Hematopoietic multipotent progenitor cell treated with erythropoietin and hydrocortisone succinate and interleukin-3 and kit ligand, for 8 days (in vitro differentiated cells): Measurements from ENCODE around the gene MICALL1.
A peak's percentile ranks its signal among the peaks of the same experiment; 100 is the strongest.

Source experiments
- DNase-seq: peaks from one replicate; pipeline ENCODE4 v3.0.0-alpha.2; 2015

MICALL1 gene, protein sequence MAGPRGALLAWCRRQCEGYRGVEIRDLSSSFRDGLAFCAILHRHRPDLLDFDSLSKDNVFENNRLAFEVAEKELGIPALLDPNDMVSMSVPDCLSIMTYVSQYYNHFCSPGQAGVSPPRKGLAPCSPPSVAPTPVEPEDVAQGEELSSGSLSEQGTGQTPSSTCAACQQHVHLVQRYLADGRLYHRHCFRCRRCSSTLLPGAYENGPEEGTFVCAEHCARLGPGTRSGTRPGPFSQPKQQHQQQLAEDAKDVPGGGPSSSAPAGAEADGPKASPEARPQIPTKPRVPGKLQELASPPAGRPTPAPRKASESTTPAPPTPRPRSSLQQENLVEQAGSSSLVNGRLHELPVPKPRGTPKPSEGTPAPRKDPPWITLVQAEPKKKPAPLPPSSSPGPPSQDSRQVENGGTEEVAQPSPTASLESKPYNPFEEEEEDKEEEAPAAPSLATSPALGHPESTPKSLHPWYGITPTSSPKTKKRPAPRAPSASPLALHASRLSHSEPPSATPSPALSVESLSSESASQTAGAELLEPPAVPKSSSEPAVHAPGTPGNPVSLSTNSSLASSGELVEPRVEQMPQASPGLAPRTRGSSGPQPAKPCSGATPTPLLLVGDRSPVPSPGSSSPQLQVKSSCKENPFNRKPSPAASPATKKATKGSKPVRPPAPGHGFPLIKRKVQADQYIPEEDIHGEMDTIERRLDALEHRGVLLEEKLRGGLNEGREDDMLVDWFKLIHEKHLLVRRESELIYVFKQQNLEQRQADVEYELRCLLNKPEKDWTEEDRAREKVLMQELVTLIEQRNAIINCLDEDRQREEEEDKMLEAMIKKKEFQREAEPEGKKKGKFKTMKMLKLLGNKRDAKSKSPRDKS

DNA sequence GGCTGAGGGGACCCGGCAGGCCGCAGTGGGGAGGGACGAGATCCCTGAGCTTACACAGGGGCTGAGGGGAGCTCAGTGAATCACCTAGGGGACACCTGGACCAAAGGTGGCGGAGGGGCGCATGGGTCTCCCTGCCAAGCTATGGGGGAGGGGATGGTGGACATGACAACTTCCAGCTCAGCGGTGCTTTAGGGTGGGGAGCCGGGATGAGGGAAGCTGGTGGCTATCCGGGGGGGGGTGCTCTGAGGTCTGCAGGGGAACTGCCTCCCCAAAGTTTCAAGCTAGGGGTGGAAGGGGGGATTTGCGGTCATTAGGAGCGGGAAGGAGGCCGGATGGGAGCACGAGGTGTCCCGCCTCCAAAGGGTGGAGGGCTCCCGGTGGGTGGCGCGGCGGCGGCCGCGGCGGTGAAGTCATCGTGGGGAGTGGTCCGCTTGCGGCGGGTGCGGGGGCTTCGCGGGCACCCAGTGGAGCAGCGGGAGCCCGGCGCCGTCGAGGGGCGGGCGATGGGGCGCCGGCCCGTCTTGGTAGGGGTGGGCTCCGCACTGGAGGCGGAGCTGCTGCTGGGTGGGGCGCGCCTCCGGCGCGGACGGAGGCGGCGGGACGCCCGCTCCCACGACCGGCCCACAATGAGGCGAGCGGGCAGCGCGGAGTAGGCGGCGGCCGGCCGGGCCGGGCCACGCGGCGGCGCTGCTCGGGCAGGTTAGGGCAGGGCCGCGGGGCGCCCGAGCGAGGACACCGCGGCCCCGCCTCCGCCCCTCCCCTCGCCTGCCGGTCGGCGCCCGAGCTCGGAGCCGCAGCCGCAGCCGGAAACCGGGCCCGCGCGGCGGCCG lies at the start of gene MICALL1:
Gene MICALL1, plus strand, starts transcription at position 764 of the 830 bp plus-strand sequence. CDS start 126 bp downstream, outside the sequence.
- peak; percentile 60 for DNase-seq

DNA sequence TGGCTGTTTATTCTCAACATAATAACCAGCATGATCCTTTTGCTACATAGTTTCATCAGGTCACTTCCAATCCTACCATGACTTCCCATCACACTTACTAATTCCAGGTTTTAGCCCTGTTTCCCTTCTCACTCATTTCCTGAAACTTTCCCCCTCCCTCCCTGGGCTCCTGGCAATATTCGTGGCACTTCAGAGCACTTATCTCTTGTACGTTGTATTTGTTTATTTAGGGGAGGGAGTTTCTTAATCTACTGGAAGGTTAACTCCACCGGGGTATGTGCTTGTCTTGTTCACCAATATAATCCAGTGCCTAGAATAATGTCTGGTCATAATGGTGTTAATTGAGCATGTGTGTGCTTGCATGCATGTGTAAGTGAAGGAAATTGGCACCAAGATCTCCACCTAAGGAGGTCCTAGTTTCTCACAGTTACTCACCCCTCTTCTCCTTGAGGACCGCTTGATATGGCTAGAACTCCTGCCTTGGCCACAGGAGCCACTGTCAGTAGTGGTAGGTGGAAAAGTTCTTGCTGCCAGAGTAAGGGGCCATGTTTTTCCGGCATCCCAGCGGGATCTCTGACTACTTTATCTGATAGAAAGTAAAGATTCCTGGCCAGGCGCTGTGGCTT lies 45.2 kb upstream of the MICALL1 start:
- DNase-seq = no peak

DNA sequence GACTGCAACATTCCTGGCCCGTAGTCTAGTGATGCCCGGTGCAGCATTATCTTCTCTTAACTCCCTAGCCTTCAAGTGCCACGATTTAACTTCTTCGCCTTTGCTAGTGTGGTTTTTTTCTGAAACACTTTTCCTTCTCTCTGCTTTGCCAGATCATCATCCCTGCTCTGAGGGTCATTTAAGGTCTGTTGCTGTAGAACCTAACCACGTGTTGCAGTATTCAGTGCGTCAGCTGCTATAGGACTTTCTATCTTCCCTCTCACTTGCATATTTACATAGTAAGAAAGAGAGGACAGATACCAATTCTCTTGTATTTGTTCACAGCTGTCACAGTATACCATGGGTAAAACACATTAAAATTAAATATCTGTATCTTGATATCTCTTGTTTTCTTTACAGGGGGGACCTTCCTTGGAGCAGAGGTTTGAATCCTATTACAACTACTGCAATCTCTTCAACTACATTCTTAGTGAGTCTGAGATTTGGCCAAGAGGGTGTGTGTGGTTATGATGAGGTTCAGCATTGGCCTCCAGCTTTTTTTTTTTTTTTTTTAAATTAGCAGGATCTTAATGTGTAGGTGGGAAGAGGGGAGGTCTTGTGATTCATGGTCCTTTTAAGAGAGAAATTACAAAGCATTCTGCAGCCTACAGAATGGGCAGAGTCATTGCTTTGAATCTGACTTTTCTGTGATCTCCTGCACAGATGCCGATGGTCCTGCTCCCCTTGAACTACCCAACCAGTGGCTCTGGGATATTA lies 43.3 kb upstream of the MICALL1 start:
- no peak for DNase-seq

DNA sequence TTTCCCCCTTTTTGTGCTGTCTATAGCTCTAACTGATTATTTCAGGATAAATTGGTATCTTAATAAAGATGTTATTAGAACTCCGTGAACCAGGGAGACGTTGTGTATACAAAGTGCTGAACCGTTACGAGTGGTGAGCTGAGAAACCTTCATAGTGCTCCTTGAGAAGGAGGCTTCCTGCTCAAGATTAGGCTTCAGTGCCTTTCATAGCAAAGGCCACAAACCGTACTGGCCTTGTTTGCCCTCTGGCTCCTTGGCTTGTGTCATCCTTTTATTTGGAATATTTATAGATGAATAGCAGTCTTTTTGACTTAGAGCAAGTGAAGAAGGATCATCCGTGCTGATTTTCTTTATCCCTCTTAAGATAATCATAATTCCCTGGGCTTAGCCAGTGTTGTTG lies 40.6 kb upstream of the MICALL1 start:
- no peak for DNase-seq

DNA sequence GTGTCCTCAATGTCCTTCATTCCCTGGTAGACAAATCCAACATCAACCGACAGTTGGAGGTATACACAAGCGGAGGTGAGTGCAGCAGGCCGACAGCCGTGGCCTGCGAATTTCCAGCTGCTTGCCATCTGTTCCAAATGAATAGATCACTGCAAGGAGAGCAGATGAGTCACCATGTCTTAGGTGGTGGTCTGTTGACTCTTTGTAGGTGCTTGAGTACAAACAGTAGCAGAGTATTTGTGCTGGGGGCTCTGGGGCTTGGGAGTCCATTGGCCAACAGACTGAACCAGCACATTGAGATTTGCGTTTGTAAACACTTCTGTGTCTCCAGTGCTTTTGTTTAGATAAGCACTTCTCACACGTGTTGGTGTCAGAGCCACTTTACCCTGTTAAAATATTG lies 35.8 kb upstream of the MICALL1 start:
- no peak for DNase-seq

DNA sequence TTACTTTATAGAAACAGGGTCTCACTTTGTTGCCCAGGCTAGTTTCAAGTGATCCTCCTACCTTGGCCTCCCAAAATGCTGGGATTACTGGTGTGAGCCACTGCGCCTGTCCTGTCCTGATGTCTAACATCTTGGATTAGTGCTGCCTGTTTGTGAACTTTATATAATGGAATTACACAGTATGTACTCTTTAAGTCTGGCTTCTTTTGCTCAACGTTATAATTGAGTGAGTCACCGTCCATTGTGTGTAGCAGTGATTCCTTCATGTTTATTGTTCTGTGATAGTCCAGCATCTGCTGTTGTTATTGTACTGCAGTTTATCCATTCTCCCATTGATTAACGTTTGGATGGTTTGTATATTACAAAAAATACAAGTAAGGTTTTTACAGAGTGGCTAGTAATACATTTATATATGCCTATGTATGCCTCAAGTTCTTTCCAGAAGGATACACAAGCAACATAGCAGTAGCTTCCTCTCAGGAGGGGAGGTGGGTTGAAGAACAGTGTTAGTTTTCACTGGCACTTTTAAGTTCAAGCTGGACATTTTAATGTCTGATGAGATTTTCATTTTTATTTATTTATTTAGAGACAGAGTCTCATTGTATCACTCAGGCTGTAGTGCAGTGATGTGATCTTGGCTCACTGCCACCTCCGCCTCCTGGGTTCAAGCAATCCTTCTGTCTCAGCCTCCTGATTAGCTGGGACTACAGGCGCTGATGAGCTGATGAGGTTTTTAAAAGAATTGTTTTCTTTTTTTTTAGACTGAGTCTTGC lies 25.2 kb upstream of the MICALL1 start:
- no peak for DNase-seq

DNA sequence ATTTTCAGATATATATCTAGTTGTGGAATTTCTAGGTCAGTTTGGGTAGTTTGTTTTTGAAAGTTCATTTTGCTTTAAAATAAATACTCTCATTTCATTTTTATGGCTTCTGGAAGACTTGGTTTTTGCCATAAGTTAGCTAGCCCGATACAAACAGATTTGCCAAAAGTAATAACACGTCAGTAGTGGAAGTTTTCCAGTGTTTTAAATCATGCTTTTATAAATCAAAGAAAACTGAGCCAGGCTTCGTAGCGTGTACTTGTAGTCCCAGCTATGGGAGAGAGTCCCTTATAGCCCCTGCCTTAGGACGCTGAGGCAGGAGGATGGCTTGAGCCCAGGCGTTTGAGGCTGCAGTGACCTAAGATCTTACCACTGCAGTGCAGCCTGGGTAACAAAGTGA lies 21.7 kb upstream of the MICALL1 start:
- no peak for DNase-seq

DNA sequence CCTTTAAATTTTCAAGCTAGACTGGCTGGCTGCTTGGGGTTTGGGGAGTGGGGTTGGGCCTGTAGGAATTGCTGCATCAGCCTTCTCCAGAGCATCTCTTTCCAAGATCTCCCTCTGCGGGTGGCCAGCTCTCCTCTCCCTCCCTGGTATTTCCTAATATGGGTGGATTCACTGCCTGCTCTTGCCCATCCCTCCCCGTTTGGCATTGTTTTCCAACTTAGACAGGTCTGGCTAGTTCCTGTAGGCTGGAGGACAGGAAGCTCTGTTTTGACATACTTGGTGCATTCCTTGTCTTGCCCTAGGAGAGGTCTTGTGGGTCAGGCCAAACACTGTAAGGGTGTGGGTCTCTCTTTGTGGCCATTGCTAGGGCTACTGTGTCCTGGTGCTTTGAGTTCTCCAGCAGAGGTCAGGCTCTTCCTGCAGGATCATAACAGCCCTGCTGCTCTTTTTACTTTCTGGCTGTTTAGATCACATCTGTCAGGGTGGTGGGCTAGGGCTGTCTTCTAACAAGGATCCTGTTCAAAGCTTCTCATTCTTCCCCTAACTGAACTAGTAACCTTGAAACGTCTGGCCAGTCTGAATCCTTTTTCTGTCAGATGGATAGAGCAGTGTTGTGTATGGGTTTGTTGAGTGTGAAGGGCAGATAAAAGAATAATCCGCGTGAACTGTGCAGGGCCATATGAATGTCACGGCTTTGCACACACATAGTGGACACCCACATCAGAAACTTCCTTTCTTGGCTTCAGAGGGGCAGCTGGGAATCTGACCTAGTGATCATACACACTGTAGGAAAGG lies 18.3 kb upstream of the MICALL1 start:
- no peak for DNase-seq

DNA sequence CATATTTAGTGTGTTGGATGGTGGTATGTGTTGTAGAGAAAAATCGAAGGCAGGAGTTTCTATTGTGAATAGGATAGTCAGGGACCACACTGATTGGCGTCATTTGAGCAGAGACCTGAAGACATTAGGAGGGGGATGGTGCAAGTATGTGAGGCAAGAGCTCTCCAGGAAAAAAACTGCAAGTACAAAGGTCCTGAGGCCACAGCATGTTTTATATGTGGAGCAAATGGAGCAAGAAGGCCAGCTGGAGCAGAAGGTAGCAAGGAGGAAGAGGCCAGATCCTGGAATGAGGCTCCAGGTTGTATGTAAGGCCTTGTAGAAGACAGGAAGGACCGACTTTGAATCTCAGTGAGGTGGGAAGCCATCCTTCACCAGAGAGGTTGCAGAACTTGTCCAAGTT lies 14.2 kb upstream of the MICALL1 start:
- no peak for DNase-seq

DNA sequence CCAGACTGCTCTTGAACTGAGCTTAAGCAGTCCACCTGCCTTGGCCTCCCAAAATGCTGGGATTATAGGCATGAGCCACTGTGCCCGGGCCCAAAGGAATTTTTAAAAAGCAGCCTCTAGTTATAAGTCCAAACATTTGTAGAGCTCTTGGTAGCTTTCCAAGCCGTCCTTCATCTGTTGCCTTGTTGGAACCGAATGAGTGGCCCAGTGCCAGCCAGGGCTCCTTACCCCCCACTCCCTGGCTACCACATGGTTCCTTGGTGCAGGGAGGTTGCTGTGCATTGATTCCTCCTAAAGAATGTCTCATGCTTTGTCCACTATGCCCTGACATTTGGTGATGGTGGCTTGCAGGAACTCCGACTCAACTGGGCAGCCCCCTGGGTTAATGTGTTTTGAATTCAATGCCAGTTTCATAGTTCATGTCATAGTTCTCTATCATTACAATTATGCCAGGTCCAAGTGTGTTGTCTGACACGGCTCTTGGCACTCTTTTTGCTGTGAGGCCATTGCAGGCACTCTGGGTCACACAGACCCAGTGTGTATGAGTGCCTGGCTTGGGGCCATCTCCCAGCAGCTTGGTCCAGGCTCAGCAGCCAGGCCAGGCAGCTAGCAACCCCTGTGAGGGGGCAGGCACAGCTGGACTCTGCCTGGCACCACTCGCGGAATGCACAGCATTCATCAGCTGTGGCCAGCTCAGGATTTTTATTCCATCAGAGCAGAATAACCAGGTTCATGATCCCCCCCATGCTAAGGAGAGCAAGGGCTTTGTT lies 13.3 kb upstream of the MICALL1 start:
- no peak for DNase-seq

DNA sequence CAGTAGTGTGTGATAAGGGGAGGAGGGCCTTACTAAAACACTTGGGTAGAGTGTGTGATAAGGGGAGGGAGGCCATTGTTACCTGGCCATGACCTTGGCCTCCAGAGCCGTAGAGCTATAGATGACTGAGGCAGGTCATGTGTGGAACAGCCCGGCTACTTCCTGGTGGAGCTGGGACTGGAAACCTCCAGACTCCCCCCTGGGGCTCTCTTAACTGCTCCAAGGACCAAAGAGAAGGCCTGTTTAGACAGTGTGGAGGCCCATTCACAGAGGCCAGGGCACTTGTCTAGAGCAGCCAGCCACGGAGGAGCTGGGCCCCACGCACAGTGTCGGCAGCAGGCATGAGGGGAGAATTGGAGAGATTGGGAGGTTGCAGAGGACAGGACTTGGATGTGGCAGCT lies 12.5 kb upstream of the MICALL1 start:
- no peak for DNase-seq

DNA sequence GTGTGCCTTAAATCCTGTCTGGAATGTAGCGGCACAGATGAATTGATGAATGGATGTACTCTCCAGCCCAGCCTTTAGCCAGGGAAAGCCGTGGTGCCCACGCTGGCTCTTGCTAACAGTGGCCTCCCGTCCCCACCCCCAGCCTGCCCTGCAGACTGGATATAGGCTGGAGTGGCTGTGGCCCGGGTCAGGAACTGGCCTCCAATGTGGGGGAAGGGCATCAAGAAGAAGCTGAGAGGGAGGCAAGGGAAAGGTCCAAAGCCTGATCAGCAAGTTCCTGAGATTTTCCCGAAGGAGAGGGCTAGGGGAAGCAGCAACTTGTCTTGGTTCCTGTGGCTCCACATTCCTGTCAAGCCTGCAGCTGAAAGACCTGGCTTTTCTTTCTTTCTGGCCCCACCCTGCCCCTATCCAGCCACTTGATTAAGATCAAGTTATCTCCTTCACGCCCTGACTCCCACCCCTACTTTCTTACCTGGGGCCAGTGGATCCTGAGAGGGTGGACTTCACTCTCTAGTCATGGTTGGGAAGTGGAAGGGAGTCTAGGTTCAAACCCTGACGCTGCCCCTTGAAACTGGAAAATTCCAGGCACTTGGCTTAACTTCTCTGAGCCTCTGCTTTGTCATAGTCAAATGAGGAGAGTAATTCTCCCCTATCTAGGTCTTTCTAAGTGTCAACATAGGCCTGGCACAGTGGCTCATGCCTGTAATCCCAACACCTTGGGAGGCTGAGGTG lies 11.0 kb upstream of the MICALL1 start:
- DNase-seq = no peak

DNA sequence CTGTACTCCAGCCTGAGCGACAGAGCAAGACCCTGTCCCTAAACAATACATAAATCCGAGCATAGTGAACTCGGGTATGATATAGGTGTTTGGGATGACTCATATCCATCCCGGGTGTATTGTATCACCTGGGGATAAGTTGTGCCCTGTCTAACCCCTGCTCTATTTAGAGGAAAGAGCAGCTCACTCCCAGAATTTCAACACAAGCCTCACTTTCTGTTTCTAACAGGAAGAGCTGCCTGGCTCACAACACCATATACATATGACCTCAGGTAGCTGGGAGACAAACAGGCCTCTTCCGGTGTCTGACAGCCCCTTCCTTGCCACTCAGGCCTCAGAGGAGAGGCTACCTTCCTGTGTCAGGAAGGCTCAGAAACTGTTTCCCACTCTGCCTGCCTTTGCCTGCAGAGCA lies 9.9 kb upstream of the MICALL1 start:
- DNase-seq = no peak

DNA sequence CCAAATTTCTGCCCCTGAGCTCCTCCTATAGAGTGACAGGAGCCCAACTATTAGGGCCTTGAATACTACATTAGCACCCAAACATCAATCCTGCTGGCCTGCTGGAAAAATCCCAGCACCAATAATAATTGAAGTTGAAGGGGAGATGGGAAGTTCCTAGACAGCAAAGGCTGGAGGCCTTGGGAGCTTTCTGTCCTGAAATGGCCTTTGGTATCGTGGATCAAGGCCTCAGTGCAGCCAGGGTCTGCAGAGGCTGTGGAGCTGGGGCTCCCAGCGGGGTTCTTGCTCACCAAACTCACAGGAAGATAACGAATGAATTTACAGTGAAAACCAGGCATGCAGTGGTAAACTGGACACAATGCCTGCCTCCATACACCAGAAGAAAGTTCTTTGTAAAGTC lies 9.2 kb upstream of the MICALL1 start:
- DNase-seq = no peak

DNA sequence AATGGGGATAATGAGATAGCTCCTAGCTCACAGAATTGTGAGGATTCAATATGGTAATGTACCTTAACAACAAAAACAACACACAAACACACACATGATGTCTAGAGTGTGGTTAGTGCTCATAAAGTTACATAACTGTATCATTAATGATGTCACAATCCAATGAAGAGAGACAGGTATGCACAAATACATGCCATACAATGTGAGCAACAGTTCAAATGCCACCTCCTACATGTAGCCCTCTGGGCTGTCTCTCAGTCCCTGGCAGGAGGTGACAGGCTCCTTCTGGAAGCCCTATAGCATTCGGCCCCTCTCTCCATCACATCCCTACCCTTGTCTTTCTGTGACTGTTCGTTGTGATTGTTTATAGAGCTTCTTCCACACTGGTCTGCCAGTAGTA lies 8.3 kb upstream of the MICALL1 start:
- DNase-seq = no peak

DNA sequence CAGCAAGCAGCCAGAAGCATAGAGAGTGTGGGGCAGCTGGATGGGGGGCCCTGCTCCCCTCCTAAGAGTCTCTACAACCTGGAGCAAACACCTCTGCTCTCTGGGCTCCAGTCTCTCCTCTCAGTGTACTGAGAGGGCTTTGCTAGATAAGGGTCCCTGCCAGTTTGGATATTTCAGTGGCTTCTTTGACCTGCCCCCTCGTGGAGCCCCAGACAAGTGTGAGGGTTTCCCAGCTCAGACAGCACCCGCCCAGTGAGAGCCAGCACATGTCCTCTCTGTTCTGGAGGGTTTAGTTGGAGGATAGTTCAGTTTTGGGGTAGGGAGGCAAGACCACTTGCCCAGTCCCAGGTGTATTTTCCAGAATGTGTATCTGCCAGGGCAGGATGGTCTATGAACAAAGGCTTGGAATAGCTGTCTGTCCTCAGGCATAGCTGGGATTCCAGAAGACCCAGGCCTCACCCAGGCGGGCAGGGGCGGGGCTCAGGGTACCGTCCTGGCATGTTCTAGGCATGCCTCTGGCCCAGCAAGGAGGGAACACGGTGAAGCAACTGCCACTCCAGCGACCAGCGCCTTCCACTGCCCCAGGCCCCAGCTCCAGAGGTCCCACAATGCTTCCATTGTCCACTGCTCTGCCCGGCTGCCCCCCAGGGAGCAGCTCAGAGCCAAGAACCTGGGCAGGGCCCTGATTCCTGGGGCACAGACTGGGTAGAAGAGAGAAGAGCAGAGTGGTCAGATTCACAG lies 7.5 kb upstream of the MICALL1 start:
- DNase-seq = peak; percentile 48

DNA sequence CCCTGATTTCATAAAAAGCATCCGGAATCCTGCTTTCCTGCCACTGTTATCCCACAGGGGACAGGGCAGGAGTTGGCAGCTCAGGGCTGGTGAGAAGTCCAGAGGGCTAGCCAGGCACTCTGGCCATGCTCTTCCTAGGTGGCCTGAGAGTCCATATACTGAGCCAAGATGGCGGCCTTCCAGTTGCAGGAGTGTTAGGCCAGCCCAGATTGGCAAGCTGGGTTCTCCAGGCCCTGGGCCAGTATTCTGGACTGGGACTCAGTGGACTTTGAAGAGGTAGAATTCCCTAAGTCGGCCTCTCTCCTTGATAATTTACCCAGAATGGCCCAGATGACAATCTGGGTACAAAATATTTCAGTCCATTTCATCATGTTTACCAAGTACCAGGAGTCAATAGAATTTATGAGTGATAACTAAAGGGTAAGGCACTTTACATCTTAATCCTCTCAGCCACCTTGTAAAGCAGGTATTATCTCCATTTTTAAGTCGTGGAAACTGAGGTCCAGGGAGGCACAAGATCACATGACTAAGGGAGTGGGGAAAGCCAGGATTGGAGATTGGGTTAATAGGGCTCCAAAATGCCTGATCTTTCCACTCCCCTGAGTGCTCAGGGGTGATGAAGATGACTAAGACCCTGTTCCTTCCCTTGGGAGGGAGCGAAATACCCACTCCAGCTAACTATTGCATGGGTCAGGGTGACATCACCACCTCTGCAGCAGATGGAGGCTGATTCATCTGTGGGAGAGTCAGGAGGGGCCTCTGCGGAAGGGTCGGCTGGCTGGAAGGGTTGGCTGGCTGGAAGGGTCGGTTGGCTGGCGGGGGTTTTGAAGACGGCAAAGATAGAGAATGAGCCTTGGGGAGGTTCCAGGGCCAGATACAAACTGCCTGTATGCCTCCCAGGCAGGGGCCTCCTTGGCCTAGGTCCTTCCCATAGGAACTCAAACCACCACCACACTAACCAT lies 1.2 kb upstream of the MICALL1 start:
- no peak for DNase-seq
